Motor neuron (in vitro differentiated cells): ENCODE data around the gene RELN. TPM values are rescaled to one million over a fixed set of nuclear protein-coding genes. Genes with fewer than 3 reads are reported as not detected.
"Not testable (repeated sequence)": the region's sequence is repeated elsewhere in the genome, so short reads cannot be mapped to it uniquely, and the experiment has no call there.

Experiments
- ATAC-seq, 8 experiments: fragments of 200-7000 bp; cut with Tn5 transposase; replicated peaks in 6 of 8; 2 replicates each; pipeline ENCODE4 v1.8.0; 2021; ENCODE audit warnings: mild to moderate bottlenecking in 8 of 8, moderate library complexity in 8 of 8
- H3K27ac ChIP-seq, 2 donors: fragments of 250-450 bp; sonication (Bioruptor Pico); 2 replicates each; pipeline ENCODE4 v1.9.0; 2021; ENCODE audit warnings: antibody characterized with exemption in 2 of 2, mild to moderate bottlenecking in 2 of 2, moderate library complexity in 1 of 2
- H3K4me1 ChIP-seq, 2 donors: fragments of 250-450 bp; sonication (Bioruptor Pico); replicated peaks in 1 of 2; 2 replicates each; pipeline ENCODE4 v1.6.1; 2021; ENCODE audit warnings: antibody characterized with exemption in 2 of 2, mild to moderate bottlenecking in 2 of 2, moderate library complexity in 1 of 2
- H3K4me3 ChIP-seq, 5 donors: fragments of 250-450 bp; sonication (Bioruptor Pico); 2 replicates each; pipeline ENCODE4 v1.9.0; 2021; ENCODE audit warnings: antibody characterized with exemption in 5 of 5, mild to moderate bottlenecking in 5 of 5, moderate library complexity in 4 of 5
- WGBS, 10 experiments: fragments of 450-650 bp; shearing (Covaris generic); methylation state at CpG; one replicate each; pipeline ENCODE4 v1.0.0; 2022; 5-methylcytosine and 5-hydroxymethylcytosine counted together
- in situ Hi-C, 9 experiments: fragments of 400-800 bp; cut with MboI; loops; one replicate each; pipeline ENCODE4 v1.15.0; 2021; ENCODE audit warnings: low sequenced_read_pairs in 9 of 9, low pct_unique_long_range_greater_than_20kb in 2 of 9; ENCODE audit not compliant: unreplicated experiment in 9 of 9
- total RNA-seq, 8 experiments: library from RNA; unstranded; fragments of 300-600 nt; gene quantifications; 2 replicates each; pipeline versions ENCODE4 v1.2.3 to v1.2.4, GENCODE V29; 2022

Gene RELN
- total RNA-seq, 8 experiments from 2014 or later, result 0.36 to 72.9 (median 35.2) TPM

- H3K4me3 ChIP-seq, result no peak overlapping the region
- in situ Hi-C loops, result no loop called here
- H3K27ac ChIP-seq, result no peak overlapping the region
- ATAC-seq, result no peak
- H3K4me1 ChIP-seq, result peaks cover 5 to 22% of the 10 kb centered on the region in 2 donors
These were observed 165.2 kb downstream of the RELN start for GRCh38 chr7:103824251-103824650.

- ATAC-seq, result no peak
- Histone ChIP-seq H3K27ac (no peak overlapping the region), H3K4me1 (peaks cover 5 to 22% of the 10 kb centered on the region in 2 donors), H3K4me3 (no peak overlapping the region)
- 29 to 100% (median 90%) methylated on average over 1 of the region's 1 CpG; no CpG with 5 or more reads in 1 of the 10 experiments for WGBS, 10 experiments
- in situ Hi-C loops, result no loop called here
These were observed 166.4 kb downstream of the RELN start for GRCh38 chr7:103823084-103823483.

GRCh38 chr7:103821092-103821491 lies 168.4 kb downstream of the RELN start:
- Histone ChIP-seq H3K4me3 (no peak overlapping the region), H3K27ac (no peak overlapping the region), H3K4me1 (peaks cover 5 to 22% of the 10 kb centered on the region in 2 donors)
- WGBS, 10 experiments, result 18 to 41% (median 32%) methylated on average over 1 to 2 of the region's 2 CpGs; no CpG with 5 or more reads in 4 of the 10 experiments
- in situ Hi-C loops, result no loop called here
- peak in 3 of 8 experiments; percentile 57 to 79 (median 62) for ATAC-seq

DNA sequence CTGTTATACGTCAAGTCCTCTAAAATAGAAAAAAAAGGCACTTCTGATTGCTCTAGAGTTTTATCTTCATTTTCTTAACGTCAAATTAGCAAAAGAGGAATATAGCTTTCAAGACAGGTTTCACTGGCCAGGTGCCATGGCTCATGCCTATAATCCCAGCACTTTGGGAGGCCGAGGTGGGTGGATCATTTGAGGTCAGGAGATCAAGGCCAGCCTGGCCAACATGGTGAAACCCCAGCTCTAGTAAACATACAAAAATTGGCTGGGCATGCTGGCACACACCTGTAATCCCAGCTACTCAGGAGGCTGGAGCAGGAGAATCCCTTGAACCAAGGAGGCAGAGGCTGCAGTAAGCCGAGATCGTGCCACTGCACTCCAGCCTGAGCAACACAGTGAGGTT lies 173.5 kb downstream of the RELN start:
- peaks cover 3 to 37% of the 10 kb centered on the region in 2 donors for H3K4me1 ChIP-seq
- ATAC-seq, in situ Hi-C loops, H3K27ac ChIP-seq, H3K4me3 ChIP-seq: not testable (repeated sequence)
- 31 to 100% (median 78%) methylated on average over 1 to 5 of the region's 5 CpGs; no CpG with 5 or more reads in 1 of the 10 experiments for WGBS, 10 experiments

- in situ Hi-C loops, result no loop called here
- 31 to 100% (median 85%) methylated on average over 1 to 2 of the region's 2 CpGs; no CpG with 5 or more reads in 2 of the 10 experiments for WGBS, 10 experiments
- Histone ChIP-seq H3K27ac (no peak overlapping the region), H3K4me1 (peaks cover 12 to 37% of the 10 kb centered on the region in 2 donors), H3K4me3 (no peak overlapping the region)
- ATAC-seq, result no peak
These were observed 175.5 kb downstream of the RELN start for GRCh38 chr7:103813970-103814369.

DNA sequence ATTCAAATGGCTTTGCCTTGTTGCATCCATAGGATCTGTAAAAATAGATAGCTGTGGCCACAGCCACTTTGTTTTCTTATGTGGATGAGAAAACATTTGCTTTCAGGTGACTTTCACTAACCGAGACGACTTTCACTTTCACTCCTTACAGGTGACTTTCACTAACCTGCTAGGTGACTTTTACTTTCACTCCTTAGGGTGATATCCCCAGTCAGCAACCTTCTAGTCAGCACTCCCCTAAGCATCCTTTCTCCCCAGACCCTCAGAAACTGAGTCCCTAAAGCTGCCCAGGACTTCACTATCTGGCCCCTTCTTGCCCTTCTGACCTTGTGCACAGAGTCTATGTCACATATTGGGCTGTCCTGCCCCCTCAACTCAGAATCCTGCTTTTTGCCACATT lies 177.5 kb downstream of the RELN start:
- Histone ChIP-seq H3K4me3 (no peak overlapping the region), H3K27ac (no peak overlapping the region), H3K4me1 (peaks cover 12 to 37% of the 10 kb centered on the region in 2 donors)
- in situ Hi-C loops, result no loop called here
- WGBS, 10 experiments, result 20 to 100% (median 88%) methylated on average over 1 to 2 of the region's 2 CpGs; no CpG with 5 or more reads in 2 of the 10 experiments
- no peak for ATAC-seq

DNA sequence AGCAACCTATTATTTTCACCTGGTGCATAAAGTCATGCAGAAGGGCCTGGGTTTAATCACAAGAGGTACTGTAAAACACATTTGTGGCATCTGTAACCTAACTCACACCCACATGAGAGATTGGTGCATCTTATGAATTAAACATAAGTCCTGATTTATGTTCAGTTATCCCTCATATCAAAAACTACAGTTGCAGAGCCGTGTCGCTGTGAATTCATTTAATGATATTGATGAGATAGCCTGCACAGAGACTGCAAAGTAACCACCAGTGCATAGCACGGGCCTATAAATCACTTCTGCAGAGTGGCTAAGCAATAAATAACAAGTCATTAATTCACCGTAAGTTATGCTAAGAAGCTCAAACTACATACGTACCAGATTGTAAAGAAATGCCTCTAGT lies 178.2 kb downstream of the RELN start:
- in situ Hi-C loops, result no loop called here
- WGBS, 10 experiments, result 13 to 86% (median 30%) methylated on average over 1 to 5 of the region's 5 CpGs
- no peak overlapping the region for H3K4me3 ChIP-seq

DNA sequence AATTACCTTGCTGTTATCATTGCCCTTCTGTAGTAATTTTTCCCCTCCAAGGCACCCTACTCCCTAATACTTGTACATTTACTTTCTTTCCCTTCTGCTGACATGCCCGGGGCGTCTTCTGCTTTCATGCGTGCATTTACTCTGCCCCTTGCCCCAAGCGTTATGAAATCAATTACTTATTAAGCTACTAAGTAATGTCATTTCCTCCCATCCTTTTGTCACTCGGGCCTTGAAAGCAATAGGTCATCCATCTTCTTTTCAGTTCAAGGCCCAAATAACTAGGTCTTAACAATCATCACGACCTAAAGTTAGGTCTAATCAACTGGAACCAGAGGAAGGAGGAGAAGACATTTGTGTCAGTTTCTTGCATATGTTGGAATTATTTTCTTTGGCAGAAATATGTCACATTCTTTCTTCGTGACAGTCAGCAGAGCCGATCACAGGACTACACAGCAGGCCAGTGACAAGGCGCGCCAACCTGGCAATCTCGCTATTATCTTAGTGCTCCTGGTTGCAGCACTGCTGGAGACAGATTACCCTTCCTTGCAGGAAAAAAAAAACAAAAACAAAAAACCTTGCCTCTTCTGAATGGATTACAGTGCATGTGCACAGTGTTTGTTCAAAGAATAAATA lies 179.2 kb downstream of the RELN start:
- Histone ChIP-seq H3K27ac (peak overlapping the region in 1 of 2 donors; percentile 64), H3K4me3 (no peak overlapping the region)

More for the DNA sequence above, 178.2 kb downstream of the RELN start:
- Histone ChIP-seq H3K27ac (no peak overlapping the region), H3K4me1 (peaks cover 12 to 37% of the 10 kb centered on the region in 2 donors)
- peak in 6 of 8 experiments; percentile 12 to 95 (median 92) for ATAC-seq

GRCh38 chr7:103809229-103809994 lies 180.0 kb downstream of the RELN start:
- no peak overlapping the region for H3K27ac ChIP-seq
- H3K4me3 ChIP-seq, result no peak overlapping the region
- ATAC-seq, result no peak
- in situ Hi-C loops, result no loop called here
- peaks cover 12 to 37% of the 10 kb centered on the region in 2 donors for H3K4me1 ChIP-seq
- WGBS, 10 experiments, result 27 to 84% (median 68%) methylated on average over 2 to 6 of the region's 6 CpGs; no CpG with 5 or more reads in 1 of the 10 experiments

More for the DNA sequence above, 179.2 kb downstream of the RELN start:
- peak in 7 of 8 experiments; percentile 26 to 76 (median 58) for ATAC-seq
- in situ Hi-C loops, result no loop called here
- WGBS, 10 experiments, result 5 to 84% (median 20%) methylated on average over 1 to 11 of the region's 11 CpGs; no CpG with 5 or more reads in 1 of the 10 experiments
- H3K4me1 ChIP-seq, result peaks cover 12 to 37% of the 10 kb centered on the region in 2 donors

DNA sequence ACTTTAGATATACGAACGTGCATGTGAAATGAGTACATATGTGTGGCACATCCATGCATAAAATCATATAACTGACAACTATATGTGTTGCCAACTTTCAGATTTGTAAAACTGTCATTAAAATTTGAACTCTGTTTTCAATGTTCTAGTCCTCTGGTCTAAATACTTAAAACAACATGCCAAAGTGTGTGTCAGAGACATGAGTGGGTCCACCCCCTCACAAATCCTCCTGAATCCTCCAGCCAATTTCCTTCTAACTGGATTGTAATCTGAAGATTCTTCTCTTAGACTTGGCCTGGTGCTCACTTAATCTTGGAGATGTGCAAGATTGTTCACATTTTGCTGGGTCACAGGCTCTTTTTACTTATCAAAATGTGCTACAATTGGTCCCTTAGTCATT lies 184.1 kb downstream of the RELN start:
- H3K27ac ChIP-seq, result no peak overlapping the region
- no peak overlapping the region for H3K4me3 ChIP-seq
- WGBS, 10 experiments, result 0 to 100% (median 83%) methylated on average over 2 of the region's 2 CpGs; no CpG with 5 or more reads in 3 of the 10 experiments
- no peak for ATAC-seq
- peaks cover 9 to 16% of the 10 kb centered on the region in 2 donors for H3K4me1 ChIP-seq
- in situ Hi-C loops, result no loop called here

DNA sequence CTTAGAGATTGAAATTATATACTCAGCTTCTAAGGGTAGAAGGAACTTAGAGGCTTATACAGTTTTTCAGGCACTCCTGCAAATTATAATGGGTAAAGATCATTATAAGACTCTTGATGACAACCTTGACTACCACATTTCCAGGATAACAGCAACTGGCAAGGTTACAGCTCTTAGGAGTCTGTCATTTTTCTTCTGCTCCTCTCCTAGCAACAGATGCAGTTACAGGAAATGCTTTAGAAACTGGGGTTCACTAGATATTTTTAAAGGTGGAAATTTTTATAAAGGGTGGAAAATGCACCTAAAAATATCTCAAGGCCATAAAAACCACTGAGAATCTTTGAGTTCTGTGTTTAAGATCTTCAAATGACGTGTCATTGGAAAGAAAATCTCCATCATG lies 185.8 kb downstream of the RELN start:
- in situ Hi-C loops, result no loop called here
- 0 to 100% (median 67%) methylated on average over 1 of the region's 1 CpG; no CpG with 5 or more reads in 1 of the 10 experiments for WGBS, 10 experiments
- ATAC-seq, result no peak
- Histone ChIP-seq H3K4me3 (no peak overlapping the region), H3K27ac (no peak overlapping the region), H3K4me1 (peaks cover 4 to 9% of the 10 kb centered on the region in 2 donors)

DNA sequence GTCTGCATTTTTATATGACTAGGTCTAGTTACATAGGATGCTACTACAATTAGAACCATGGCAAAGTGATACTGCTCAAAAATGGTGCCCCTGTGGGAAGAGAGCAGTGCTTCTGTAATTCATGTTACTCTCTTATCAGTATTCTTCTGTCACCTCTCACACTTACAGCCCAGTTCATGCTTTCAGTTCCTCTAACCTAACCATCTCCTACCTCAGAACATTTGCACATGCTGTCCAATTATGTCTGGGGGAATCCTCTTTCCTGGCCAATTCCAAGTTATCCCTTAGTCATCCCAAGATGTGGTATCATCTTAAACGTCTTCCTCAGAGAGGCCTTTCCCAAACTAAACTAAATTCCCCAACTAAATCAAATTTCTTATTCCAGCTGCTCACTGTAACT lies 190.2 kb downstream of the RELN start:
- ATAC-seq, result no peak

DNA sequence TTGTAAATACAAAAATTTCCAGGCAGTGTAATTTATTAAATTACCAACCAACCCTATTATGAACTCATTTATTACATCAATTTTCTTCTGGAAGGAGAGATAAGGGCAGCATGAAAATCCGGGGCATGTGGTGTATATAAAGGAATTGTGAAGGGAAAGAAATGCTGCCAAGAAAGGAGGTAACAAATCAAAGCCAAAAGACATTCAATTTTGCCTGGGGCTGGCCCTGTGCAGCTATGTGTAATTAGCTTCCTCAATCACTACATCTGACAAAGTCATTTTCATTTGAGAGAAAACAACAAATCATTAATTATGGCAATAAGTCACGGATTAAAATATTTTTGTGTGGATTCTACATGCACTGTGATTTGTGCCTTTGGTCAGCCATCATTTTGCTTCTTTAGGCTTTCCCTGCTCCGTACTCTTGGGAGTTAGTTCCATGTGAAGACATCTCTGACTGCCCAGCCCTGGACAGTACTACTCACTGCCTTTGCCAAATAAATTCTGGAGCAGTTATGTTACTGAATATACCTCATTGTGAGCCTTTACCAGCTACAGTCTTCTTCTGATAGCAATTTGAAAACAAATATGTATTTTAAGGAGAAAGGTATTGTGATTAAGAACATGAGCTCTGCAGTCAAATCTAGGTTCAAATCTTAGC lies 191.7 kb downstream of the RELN start:
- no peak overlapping the region for H3K4me3 ChIP-seq
- in situ Hi-C loops, result no loop called here
- H3K27ac ChIP-seq, result no peak overlapping the region
- 0 to 78% (median 57%) methylated on average over 1 to 3 of the region's 3 CpGs; no CpG with 5 or more reads in 1 of the 10 experiments for WGBS, 10 experiments
- ATAC-seq, result peak in 4 of 8 experiments; percentile 46 to 65 (median 54)
- H3K4me1 ChIP-seq, result peaks cover 0 to 4% of the 10 kb centered on the region in 2 donors

More for the DNA sequence above, 190.2 kb downstream of the RELN start:
- 0 to 90% (median 75%) methylated on average over 1 of the region's 1 CpG; no CpG with 5 or more reads in 3 of the 10 experiments for WGBS, 10 experiments
- H3K4me1 ChIP-seq, result peaks cover 4 to 13% of the 10 kb centered on the region in 2 donors
- H3K27ac ChIP-seq, result no peak overlapping the region
- no peak overlapping the region for H3K4me3 ChIP-seq
- in situ Hi-C loops, result no loop called here
